ENCODE results near the gene CADM2.

CADM2 gene

DNA sequence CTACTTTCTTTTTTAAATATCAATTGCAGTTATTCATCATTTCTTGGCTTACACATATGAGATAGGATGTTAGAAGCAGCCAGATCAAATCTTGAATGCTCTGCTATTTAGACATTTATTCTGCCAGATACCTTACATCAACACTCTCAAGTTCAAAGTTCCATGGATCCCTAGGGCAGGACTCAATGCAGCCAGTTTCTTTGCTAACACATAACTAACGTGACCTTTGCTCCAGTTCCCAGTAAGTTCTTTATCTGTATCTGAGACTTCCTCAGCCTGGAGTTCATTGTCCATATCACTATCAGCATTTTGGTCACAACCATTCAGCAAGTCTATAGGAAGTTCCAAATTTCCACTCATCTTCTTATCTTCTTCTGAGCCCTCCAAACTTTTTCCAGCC, 1092.3 kb downstream of the CADM2 start:
- H3K4me1 Mint-ChIP-seq (ENCODE audit: low read depth): no peaks in the 10 kb centered on the region
- H3K36me3 Mint-ChIP-seq: no peaks in the 10 kb centered on the region
- H3K27ac Mint-ChIP-seq: no peak overlapping the region
- H3K4me3 Mint-ChIP-seq: no peak overlapping the region
- H3K27me3 Mint-ChIP-seq: no peaks in the 10 kb centered on the region
- peaks cover 12% of the 10 kb centered on the region for H3K9me3 Mint-ChIP-seq (ENCODE audit: low read depth)

- Mint-ChIP-seq H3K27ac (no peak overlapping the region), H3K27me3 (no peaks in the 10 kb centered on the region), H3K4me3 (no peak overlapping the region), H3K36me3 (no peaks in the 10 kb centered on the region), H3K4me1 (ENCODE audit: low read depth) (no peaks in the 10 kb centered on the region), H3K9me3 (ENCODE audit: low read depth) (no peaks in the 10 kb centered on the region)
Observed at GRCh38 chr3:86056032-86056431, 1097.2 kb downstream of the CADM2 start.

DNA sequence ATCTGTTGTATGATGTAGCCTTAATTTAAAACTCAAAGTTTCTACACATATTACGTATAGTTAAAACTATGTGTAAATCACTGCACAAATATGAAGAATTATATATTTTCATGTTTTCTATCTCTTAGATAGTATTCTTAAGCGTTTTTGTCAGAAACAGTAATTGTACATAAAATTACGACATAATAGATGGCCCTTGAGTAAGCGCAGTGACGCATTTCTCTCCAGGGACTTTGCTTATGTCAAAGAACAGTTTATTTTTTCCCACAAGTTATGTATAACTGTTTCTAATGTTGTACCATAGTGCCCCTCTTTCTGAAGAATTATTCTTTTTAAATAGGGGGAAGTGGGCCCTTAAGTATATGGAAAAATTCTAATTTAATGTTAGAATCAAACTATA, 1098.2 kb downstream of the CADM2 start:
- Mint-ChIP-seq H3K36me3 (no peaks in the 10 kb centered on the region), H3K4me3 (no peak overlapping the region), H3K9me3 (ENCODE audit: low read depth) (no peaks in the 10 kb centered on the region), H3K27me3 (no peaks in the 10 kb centered on the region), H3K4me1 (ENCODE audit: low read depth) (no peaks in the 10 kb centered on the region), H3K27ac (no peak overlapping the region)

- H3K36me3 Mint-ChIP-seq: no peaks in the 10 kb centered on the region
- no peaks in the 10 kb centered on the region for H3K27me3 Mint-ChIP-seq
- H3K4me1 Mint-ChIP-seq (ENCODE audit: low read depth): no peaks in the 10 kb centered on the region
- H3K27ac Mint-ChIP-seq: no peak overlapping the region
- no peaks in the 10 kb centered on the region for H3K9me3 Mint-ChIP-seq (ENCODE audit: low read depth)
- no peak overlapping the region for H3K4me3 Mint-ChIP-seq
Observed at GRCh38 chr3:86073799-86074198, 1115.0 kb downstream of the CADM2 start.

- no peak overlapping the region for H3K27ac Mint-ChIP-seq
- H3K4me1 Mint-ChIP-seq (ENCODE audit: low read depth): no peaks in the 10 kb centered on the region
Observed at GRCh38 chr3:86087160-86087871, 1128.5 kb downstream of the CADM2 start.

GRCh38 chr3:86104154-86104553, 1145.4 kb downstream of the CADM2 start:
- Mint-ChIP-seq H3K36me3 (no peaks in the 10 kb centered on the region), H3K27me3 (no peaks in the 10 kb centered on the region), H3K27ac (no peak overlapping the region), H3K4me1 (ENCODE audit: low read depth) (no peaks in the 10 kb centered on the region), H3K4me3 (no peak overlapping the region), H3K9me3 (ENCODE audit: low read depth) (peaks cover 8% of the 10 kb centered on the region)

More at GRCh38 chr3:86087160-86087871, 1128.5 kb downstream of the CADM2 start:
- no peaks in the 10 kb centered on the region for H3K27me3 Mint-ChIP-seq
- H3K36me3 Mint-ChIP-seq: no peaks in the 10 kb centered on the region
- no peak overlapping the region for H3K4me3 Mint-ChIP-seq
- H3K9me3 Mint-ChIP-seq (ENCODE audit: low read depth): peaks cover 11% of the 10 kb centered on the region

DNA sequence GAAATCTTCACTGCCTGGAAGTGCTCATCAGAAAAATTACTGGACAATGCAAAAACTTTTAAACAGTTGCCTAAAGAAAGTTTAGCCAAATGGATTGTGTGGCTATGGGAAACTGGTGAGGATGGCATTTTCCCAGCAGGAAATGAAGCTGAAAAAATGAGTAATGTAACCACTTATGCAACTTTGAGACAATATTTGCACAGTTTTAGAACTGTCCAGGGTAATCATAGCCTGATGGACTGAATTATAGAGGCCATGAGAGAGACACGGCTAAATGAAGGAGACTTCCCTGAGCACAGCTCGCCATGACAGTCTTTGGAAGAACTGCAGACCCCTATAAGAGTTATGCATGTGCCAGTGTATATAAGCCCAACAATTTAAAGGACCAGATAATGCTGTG, 1150.6 kb downstream of the CADM2 start:
- Mint-ChIP-seq H3K36me3 (no peaks in the 10 kb centered on the region), H3K27ac (no peak overlapping the region), H3K4me1 (ENCODE audit: low read depth) (no peaks in the 10 kb centered on the region), H3K4me3 (no peak overlapping the region), H3K9me3 (ENCODE audit: low read depth) (peaks cover 12% of the 10 kb centered on the region), H3K27me3 (no peaks in the 10 kb centered on the region)
